Lower lobe of right lung (tissue), 2 donors: ENCODE results near the gene GAS1. TPM values are rescaled to one million over a fixed set of nuclear protein-coding genes. Genes with fewer than 3 reads are reported as not detected.

Experiments used
- ATAC-seq, 2 donors: fragments of 200-7000 bp; cut with Tn5 transposase; one replicate each; pipeline ENCODE4 v1.9.1; 2020 to 2022; ENCODE audit warnings: mild to moderate bottlenecking in 2 of 2, moderate library complexity in 2 of 2
- DNase-seq: peaks from one replicate; pipeline ENCODE4 v3.0.0-alpha.2; 2020
- H3K27ac ChIP-seq: fragments of 200-600 bp; one replicate; pipeline ENCODE4 v1.8.0; 2022
- H3K27me3 ChIP-seq: fragments of 200-600 bp; one replicate; pipeline ENCODE4 v1.8.0; 2022; ENCODE audit warnings: low read depth
- H3K36me3 ChIP-seq: fragments of 200-600 bp; one replicate; pipeline ENCODE4 v1.8.0; 2022; ENCODE audit warnings: mild to moderate bottlenecking
- H3K4me1 ChIP-seq: fragments of 200-600 bp; one replicate; pipeline ENCODE4 v1.8.0; 2022
- H3K4me3 ChIP-seq: fragments of 200-600 bp; one replicate; pipeline ENCODE4 v1.8.0; 2022; ENCODE audit warnings: mild to moderate bottlenecking
- H3K9me3 ChIP-seq: fragments of 200-600 bp; one replicate; pipeline ENCODE4 v1.8.0; 2022
- CTCF ChIP-seq: fragments of 200-600 bp; IDR thresholded peaks from one replicate; pipeline ENCODE4 v1.8.0; 2022; ENCODE audit warnings: antibody characterized with exemption, mild to moderate bottlenecking
- intact Hi-C: fragments of 100-400 bp; cut with DNase I; formaldehyde crosslinking; loops from one replicate; pipeline ENCODE4 v1.11.0; 2022
- total RNA-seq: library from RNA; stranded (reverse); fragmentation: NEBNext Ultra II Directional; extraction: Animal tissue kit (Norgen Biotek cat#: 25700); gene quantifications from one replicate; pipeline ENCODE4 v1.2.1, GENCODE V29; 2021
- donor health status: DM: no; HTN: yes; CAD: no; lungs with severe emphysema.

Gene GAS1
- total RNA-seq, 1 donor from 2014 or later, result 17.3 TPM

DNA sequence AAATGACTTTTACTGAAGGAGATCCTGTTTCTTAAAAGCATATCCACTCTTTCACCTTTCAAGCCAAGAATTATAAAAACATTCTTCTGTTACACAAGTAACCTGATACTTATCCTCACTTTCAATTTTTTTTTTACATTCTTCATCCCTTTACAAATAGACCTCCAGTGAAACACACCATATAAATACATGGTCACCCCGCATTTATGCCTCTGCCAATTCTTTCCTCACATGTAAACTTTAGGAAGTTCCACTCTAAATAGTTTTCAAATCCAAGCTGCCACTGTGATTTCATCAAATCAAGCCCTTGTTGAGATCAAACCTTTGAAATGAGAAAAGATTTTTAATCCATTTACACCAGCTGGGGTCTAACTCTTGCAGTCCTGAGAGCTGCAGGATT, 40.0 kb downstream of the GAS1 start:
- no peaks in the 10 kb centered on the region for H3K4me1 ChIP-seq
- no peak overlapping the region for H3K27ac ChIP-seq
- no peak for TF ChIP-seq CTCF
- peaks cover 4% of the 10 kb centered on the region for H3K9me3 ChIP-seq
- H3K27me3 ChIP-seq, result peaks cover 16% of the 10 kb centered on the region
- no peaks in the 10 kb centered on the region for H3K36me3 ChIP-seq
- intact Hi-C loops, result no loop called here
- ATAC-seq (no peak), DNase-seq (no peak)
- no peak overlapping the region for H3K4me3 ChIP-seq

- H3K27me3 ChIP-seq, result peaks cover 30% of the 10 kb centered on the region
- no peak overlapping the region for H3K27ac ChIP-seq
These were observed 43.6 kb downstream of the GAS1 start for GRCh38 chr9:86903734-86904085.

GRCh38 chr9:86902991-86903733, 44.1 kb downstream of the GAS1 start:
- no peak for TF ChIP-seq CTCF
- intact Hi-C loops, result no loop called here
- Histone ChIP-seq H3K4me1 (no peaks in the 10 kb centered on the region), H3K36me3 (no peaks in the 10 kb centered on the region), H3K27me3 (peaks cover 30% of the 10 kb centered on the region), H3K9me3 (no peaks in the 10 kb centered on the region), H3K4me3 (peak overlapping the region; percentile 14), H3K27ac (no peak overlapping the region)
- ATAC-seq (no peak), DNase-seq (no peak)

More at GRCh38 chr9:86903734-86904085, 43.6 kb downstream of the GAS1 start:
- Histone ChIP-seq H3K9me3 (no peaks in the 10 kb centered on the region), H3K36me3 (no peaks in the 10 kb centered on the region), H3K4me1 (no peaks in the 10 kb centered on the region), H3K4me3 (no peak overlapping the region)
- DNase-seq, result no peak
- no peak for TF ChIP-seq CTCF
- intact Hi-C loops, result no loop called here
- ATAC-seq, result no peak

DNA sequence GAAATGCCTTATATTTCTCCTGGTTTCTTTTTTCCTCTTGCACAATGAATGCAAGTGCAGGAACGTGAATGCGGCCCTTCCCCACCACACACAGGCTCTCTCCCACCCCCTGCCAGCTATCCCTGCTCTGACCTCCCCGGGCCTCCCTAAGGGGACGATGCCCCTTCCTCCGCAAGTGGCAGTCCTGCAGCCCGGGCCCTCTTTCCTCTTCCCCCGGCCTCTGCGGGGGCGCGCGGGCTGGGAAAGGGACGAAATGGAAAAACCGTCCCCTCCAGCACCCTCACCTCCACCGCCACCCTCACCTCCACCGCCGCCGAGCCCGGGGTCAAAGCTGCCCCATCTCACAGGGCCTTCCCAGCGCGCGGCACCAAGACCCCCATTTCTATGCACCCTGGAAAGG, 44.7 kb downstream of the GAS1 start:
- Histone ChIP-seq H3K27ac (no peak overlapping the region), H3K9me3 (no peaks in the 10 kb centered on the region), H3K27me3 (peaks cover 30% of the 10 kb centered on the region), H3K4me3 (peak overlapping the region; percentile 14), H3K36me3 (no peaks in the 10 kb centered on the region), H3K4me1 (no peaks in the 10 kb centered on the region)
- TF ChIP-seq CTCF, result no peak
- no peak for ATAC-seq
- DNase-seq, result no peak
- intact Hi-C loops, result no loop called here

DNA sequence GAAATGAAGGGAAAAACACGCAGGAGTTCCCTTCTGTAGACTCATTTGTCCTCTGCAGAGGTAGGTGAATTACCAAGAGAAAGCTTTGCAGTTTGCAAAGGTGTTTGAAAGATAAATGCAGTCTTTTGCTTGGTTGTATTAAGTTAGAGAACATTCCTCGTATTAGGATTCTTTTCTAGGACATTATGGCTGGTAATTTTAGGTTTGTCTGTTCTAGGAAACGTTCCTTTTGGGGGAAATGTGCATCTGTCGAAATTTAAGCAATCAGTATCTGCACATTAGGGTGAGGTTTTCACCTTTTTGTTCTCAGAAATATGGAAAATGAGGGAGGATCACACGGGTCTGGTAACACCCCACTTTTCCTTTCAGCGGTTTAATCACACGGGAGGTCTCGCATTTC, 45.1 kb downstream of the GAS1 start:
- TF ChIP-seq CTCF, result no peak
- Histone ChIP-seq H3K4me3 (no peak overlapping the region), H3K36me3 (no peaks in the 10 kb centered on the region), H3K9me3 (no peaks in the 10 kb centered on the region), H3K4me1 (no peaks in the 10 kb centered on the region), H3K27ac (no peak overlapping the region), H3K27me3 (peaks cover 30% of the 10 kb centered on the region)
- intact Hi-C loops, result no loop called here
- ATAC-seq, result no peak
- DNase-seq, result no peak
